HEK293T (cell line): ENCODE data around the gene BAG3.

Experiments
- ARNT ChIP-seq: fragments of 450-650 bp; IDR thresholded peaks from 2 replicates; pipeline ENCODE4 v1.6.1; 2017; ENCODE audit warnings: mild to moderate bottlenecking
- BHLHE40 ChIP-seq: fragments of 450-650 bp; IDR thresholded peaks from 2 replicates; pipeline ENCODE4 v1.6.1; 2016; ENCODE audit warnings: mild to moderate bottlenecking, moderate library complexity, borderline replicate concordance
- CTBP1 ChIP-seq: fragments of 450-650 bp; IDR thresholded peaks from 2 replicates; pipeline ENCODE4 v1.6.1; 2016; ENCODE audit warnings: borderline replicate concordance
- ELF4 ChIP-seq: fragments of 450-650 bp; IDR thresholded peaks from 2 replicates; pipeline ENCODE4 v1.6.1; 2017; ENCODE audit warnings: antibody characterized with exemption
- FOXA1 ChIP-seq: fragments of 450-650 bp; IDR thresholded peaks from 2 replicates; pipeline ENCODE4 v1.6.1; 2016; ENCODE audit warnings: mild to moderate bottlenecking
- FOXK2 ChIP-seq: fragments of 450-650 bp; IDR thresholded peaks from 2 replicates; pipeline ENCODE4 v1.6.1; 2016; ENCODE audit warnings: mild to moderate bottlenecking
- FOXM1 ChIP-seq: fragments of 450-650 bp; IDR thresholded peaks from 2 replicates; pipeline ENCODE4 v1.6.1; 2017; ENCODE audit warnings: mild to moderate bottlenecking, borderline replicate concordance
- HDGF ChIP-seq: fragments of 450-650 bp; IDR thresholded peaks from 2 replicates; pipeline ENCODE4 v1.6.1; 2017; ENCODE audit warnings: antibody characterized with exemption, borderline replicate concordance
- L3MBTL2 ChIP-seq: fragments of 450-650 bp; conservative IDR thresholded peaks from 2 replicates; pipeline ENCODE4 v1.6.1; 2016; ENCODE audit warnings: mild to moderate bottlenecking
- LEF1 ChIP-seq: fragments of 450-650 bp; IDR thresholded peaks from 2 replicates; pipeline ENCODE4 v1.6.1; 2017; ENCODE audit warnings: mild to moderate bottlenecking, borderline replicate concordance
- NFRKB ChIP-seq: fragments of 450-650 bp; IDR thresholded peaks from 2 replicates; pipeline ENCODE4 v1.6.1; 2016; ENCODE audit warnings: mild to moderate bottlenecking, moderate library complexity
- PKNOX1 ChIP-seq: fragments of 450-650 bp; IDR thresholded peaks from 2 replicates; pipeline ENCODE4 v1.6.1; 2016
- SP1 ChIP-seq: fragments of 450-650 bp; IDR thresholded peaks from 2 replicates; pipeline ENCODE4 v1.6.1; 2017
- TARDBP ChIP-seq: fragments of 450-650 bp; IDR thresholded peaks from 2 replicates; pipeline ENCODE4 v1.6.1; 2016

GRCh38 chr10:119654540-119654939, 3.4 kb downstream of the BAG3 start:
- TF ChIP-seq FOXK2 (no peak), ARNT (no peak), PKNOX1 (no peak), SP1 (no peak), ELF4 (no peak), HDGF (no peak), L3MBTL2 (no peak), TARDBP (no peak), FOXM1 (no peak), BHLHE40 (no peak), NFRKB (no peak), CTBP1 (no peak), LEF1 (no peak), FOXA1 (no peak)
